ENCODE data around the gene KTN1.

KTN1 gene

DNA sequence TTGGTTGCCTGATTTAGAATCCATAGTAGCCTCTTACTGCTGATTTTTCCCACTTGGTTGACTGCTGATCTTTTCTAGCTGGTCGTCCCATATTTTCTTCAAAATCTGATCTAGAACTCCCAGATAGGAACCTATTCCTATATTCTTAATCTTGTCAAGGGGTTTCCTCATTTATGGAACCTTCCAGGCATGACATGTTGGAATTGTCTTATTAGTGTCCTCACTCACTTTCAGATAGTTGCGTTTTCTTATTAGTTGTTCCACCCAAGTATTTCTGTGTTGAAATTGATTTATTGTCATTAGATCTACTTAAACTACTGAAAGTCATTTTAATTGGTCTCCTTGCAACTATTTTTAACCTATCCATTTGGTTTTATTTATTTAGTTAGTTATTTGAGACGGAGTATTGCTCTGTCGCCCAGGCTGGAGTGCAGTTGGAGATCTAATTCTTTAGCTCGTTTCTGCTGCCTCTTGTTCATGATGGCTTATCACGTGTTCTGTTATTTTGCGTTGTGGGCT is 25.0 kb downstream of the KTN1 start:
- in situ Hi-C loops (cut with HindIII; ENCODE audit: low sequenced_read_pairs): no loop called here

DNA sequence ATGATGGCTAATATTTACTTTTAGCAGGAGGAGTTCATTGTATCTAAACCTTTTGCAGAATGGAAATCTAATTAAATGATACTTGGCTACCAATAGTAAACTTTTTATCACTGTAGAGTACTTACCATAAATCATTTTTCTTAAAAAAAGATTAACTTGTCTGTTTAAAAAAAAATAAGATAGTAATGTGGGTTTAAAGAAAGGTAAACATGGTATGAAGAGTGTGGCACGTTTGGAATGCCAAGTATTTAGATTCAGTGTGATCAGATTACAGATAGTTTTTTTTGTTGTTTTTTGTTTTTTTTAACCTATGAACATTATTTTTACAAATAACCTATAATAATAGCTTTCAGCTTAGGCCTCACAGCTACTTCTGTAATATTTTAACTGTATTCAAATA is 25.8 kb downstream of the KTN1 start:
- in situ Hi-C loops (cut with HindIII; ENCODE audit: low sequenced_read_pairs): no loop called here

DNA sequence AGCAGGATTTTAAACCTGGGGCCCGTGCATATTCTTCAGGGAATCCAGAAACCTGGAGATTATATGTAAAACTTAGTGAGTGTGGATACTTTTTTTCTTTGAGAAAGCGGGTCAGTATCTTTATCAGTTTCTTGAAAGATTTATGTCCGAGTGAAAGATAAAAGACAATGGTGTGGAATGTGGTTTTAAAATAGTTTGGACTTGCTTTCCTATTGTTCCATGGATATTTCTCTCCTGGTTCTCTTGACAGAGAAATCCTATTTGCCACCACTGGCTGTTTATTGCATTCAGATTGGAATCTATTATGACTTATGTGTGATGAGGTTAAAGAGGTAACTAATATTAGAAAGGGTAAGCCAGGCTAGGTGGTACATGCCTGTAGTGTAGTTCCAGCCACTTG is 27.4 kb downstream of the KTN1 start:
- in situ Hi-C loops (cut with HindIII; ENCODE audit: low sequenced_read_pairs): no loop called here

DNA sequence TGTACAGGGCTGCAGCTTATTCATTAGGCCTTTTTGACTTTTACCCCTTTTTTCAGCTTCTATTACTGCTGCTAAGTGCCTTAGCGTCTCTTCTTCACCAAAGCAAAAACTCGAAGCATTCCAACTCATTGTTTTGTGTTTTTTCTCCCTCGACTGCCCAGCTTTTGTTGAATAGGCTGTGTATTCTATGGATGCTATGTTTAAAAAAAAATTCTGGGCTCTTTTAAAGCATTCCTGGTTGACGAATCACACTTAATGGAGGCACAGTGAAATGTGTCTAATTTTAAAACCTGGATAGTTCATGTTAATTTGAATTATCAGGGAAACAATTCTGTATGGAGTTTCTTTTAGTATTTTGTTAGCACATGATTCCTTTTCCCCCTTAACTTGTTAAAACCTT is 29.7 kb downstream of the KTN1 start:
- in situ Hi-C loops (cut with HindIII; ENCODE audit: low sequenced_read_pairs): no loop called here

DNA sequence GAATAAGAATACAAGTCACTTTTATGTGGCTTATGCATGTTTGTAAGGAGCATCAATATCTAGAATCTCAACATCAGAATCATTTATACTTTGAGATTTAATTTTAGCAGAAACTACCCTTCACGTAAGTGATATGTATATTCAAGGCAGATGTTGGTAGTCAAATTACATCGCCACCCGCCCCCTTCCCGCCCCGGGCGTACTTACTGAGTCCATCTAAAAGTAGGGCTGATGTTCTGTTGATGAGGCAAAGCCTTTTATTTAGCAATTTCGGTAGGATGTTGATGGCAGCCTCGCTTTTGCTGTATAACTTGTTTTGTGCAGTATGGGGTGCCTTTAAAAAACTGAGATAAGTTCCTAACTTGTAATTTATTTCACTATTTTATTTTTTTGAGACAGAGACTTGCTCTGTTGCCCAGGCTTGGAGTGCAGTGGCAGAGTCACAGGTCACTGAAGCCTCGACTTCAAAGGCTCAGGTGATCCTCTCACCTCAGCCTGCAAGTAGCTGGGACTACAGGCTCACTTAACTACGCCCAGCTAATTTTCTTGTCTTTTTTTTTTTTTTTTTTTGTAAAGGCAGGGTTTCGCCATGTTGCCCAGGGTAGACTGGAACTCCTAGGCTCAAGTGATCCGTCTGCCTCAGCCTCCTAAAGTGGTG is 30.8 kb downstream of the KTN1 start:
- in situ Hi-C loops (cut with HindIII; ENCODE audit: low sequenced_read_pairs): no loop called here

DNA sequence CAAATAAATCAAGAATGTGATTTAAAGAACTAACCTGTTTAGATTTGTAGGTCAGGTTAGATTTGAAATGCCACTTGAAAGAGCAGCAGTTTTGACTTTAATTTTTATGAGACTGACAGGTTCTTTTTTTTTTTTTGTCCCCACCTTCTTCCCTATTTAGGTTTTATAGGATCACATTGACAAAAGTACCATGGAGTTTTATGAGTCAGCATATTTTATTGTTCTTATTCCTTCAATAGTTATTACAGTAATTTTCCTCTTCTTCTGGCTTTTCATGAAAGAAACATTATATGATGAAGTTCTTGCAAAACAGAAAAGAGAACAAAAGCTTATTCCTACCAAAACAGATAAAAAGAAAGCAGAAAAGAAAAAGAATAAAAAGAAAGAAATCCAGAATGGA is 31.9 kb downstream of the KTN1 start:
- in situ Hi-C loops (cut with HindIII; ENCODE audit: low sequenced_read_pairs): no loop called here

DNA sequence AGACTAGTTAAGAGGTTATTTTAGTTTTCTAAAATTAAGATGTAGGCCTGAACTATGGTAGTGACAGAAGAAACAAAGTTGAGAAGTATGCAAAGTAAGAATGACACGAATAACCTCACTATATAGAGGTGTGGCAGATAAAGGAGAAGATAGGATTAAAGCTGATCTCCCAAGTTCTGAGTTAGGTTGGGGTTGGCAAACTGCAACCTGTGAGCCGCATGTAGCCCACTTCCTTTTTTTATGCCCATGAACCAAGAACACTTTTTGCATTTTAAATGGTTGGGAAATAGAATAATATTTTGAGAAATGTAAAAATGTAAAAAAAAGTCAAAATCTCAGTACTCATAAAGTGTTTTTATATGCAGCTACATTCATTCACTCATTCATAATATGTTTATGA is 34.3 kb downstream of the KTN1 start:
- in situ Hi-C loops (cut with HindIII; ENCODE audit: low sequenced_read_pairs): no loop called here

DNA sequence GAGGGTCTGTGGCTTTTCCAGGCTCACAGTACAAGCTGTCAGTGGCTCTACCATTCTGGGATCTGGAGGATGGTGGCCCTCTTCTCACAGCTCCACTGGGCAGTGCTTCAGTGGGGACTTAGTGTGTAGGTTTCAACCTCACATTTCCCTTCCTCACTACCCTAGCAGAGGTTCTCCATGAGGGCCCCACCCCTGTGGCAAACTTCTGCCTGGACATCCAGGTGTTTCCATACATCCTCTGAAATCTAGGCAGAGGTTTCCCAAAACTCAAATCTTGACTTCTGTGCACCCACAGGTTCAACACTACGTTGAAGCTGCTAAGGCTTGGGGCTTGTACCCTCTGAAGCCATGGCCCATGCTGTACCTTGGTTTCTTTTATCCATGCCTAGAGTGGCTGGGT is 40.3 kb downstream of the KTN1 start:
- in situ Hi-C loops (cut with HindIII; ENCODE audit: low sequenced_read_pairs): no loop called here

DNA sequence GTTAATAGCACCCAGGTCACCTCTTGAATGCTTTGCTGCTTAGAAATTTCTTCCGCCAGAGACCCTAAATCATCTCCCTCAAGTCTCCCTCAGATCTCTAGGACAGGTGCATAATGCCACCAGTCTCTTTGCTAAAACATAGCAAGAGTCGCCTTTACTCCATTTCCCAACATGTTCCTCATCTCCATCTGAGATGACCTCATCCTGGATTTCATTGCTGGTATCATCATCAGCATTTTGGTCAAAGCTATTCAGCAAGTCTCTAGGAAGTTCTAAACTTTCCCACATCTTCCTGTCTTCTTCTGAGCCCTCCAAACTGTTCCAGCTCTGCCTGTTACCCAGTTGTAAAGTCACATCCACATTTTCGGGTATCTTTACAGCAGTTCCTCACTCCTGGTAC is 41.0 kb downstream of the KTN1 start:
- in situ Hi-C loops (cut with HindIII; ENCODE audit: low sequenced_read_pairs): no loop called here

DNA sequence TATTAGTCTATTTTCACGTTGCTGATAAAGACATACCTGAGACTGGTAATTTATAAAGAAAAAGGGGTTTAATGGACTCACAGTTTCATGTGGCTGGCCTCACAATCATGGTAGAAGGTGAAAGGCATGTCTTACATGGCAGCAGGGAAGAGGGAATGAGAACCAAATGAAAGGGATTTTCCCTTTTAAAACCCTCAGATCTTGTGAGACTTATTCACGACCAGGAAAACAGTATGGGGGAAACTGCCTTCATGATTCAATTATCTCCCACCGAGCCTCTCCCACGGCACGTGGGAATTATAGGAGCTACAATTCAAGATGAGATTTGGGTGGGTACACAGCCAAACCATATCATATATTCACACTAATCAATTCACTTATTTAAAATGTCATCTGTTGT is 41.4 kb downstream of the KTN1 start:
- in situ Hi-C loops (cut with HindIII; ENCODE audit: low sequenced_read_pairs): no loop called here

DNA sequence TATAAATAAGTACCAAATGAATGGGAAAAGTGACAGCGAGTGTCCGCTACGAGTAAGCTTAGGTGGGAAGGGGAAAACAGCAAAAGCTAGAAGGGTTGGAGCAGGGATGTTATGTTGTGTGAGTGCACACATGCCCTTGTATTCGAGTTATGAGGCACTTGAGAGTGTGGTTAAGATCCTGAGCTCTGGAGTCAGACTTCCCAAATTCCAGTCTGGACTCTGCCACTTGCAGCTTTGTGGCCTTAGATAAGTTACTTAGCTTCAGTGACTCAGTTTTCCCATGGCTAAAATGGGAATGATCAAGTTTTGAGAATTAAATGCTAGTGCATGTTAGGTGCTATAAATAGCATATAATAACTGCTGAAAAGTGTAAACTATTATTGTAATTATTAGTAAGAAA is 44.9 kb downstream of the KTN1 start:
- in situ Hi-C loops (cut with HindIII; ENCODE audit: low sequenced_read_pairs): no loop called here

DNA sequence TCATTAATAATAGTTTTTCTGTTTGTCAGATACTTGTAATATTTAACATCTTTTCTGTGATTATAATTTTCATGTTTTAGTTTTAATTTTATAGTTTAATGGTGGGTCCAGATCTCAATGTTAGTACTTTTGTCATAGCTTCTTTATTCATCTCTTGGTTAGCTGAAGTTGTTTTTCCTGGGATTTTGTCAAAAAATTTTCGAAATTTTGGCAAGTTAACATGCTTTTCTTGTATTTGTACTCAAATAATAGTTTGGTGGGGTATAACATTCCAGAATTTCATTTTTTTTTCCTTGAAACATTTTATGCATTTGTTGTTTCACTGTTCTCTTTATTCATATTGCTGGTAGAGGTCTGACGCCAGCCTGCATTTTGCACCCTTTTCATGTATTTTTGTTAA is 45.5 kb downstream of the KTN1 start:
- in situ Hi-C loops (cut with HindIII; ENCODE audit: low sequenced_read_pairs): no loop called here

DNA sequence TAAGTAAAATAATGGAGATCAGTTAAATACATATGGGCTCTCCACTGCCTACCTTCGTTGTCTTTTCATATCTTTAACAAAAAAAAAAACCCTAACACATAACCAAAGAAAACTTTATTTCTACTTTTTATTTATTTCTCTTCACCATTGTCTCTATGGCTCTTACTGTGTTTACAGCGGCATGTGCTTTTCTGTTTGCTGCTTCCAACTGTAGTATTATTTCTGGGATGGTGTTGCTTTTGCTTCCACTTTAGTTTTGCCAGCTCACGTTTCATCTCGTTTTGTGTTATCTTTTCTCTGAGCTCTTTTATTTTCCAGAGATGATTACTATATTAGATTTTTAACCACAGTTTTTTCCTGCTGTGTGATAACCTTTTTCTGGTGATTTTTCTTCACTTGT is 46.1 kb downstream of the KTN1 start:
- in situ Hi-C loops (cut with HindIII; ENCODE audit: low sequenced_read_pairs): no loop called here

DNA sequence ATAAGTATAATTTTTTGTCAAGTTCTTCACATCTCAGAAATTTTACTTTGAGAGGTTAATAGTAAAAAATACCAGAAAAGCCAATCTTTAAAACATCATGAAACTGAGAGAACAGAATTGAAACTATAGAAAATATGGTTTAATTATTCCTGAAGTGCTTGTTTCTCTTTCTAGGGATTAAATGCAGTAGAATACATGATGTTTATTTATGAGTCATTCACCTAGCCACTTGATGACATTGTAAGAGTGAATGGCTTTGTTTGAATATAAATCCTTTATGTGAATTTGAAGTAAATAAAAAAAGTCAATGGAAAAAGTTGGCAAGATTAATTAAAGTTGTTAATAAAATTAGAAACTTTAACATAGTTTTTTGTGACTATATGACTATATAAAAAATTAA is 48.4 kb downstream of the KTN1 start:
- in situ Hi-C loops (cut with HindIII; ENCODE audit: low sequenced_read_pairs): no loop called here

DNA sequence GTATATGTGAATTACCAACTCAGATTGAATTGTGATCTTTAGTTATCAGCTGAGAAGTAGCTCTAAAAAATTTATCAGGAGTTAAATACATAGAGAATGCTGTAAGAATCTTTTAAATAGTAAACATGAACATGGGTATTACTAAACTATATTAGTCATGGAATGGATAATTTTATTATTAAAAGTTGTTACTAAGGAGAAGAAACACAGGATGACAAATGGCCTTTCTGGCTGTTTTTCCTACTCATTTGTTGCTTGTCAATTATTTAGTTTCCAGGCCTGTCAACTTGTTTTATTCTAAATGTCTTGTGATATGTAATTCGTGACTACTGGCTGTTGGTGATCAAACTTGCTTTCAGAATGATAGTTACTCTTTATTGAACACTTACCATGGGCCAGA is 58.7 kb downstream of the KTN1 start:
- in situ Hi-C loops (cut with HindIII; ENCODE audit: low sequenced_read_pairs): no loop called here

DNA sequence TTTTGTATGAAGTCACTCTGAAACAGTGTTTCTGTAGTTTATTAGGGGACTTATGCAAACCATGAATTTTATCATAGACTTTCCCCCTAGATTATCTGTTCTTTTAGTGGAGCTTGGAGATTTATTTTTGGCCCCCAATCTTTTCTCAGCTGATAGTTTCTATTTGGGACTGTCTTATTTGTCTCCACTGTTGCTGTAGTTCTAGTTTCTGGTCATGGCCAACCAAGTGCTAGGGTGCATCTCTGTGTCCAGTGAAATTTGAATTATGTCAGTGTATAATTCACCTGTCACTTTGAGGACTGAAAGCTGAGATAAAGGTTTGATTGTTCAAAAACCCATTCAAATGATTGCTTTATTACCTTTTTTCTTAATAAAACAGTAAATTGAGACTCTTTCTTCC is 61.3 kb downstream of the KTN1 start:
- in situ Hi-C loops (cut with HindIII; ENCODE audit: low sequenced_read_pairs): no loop called here

DNA sequence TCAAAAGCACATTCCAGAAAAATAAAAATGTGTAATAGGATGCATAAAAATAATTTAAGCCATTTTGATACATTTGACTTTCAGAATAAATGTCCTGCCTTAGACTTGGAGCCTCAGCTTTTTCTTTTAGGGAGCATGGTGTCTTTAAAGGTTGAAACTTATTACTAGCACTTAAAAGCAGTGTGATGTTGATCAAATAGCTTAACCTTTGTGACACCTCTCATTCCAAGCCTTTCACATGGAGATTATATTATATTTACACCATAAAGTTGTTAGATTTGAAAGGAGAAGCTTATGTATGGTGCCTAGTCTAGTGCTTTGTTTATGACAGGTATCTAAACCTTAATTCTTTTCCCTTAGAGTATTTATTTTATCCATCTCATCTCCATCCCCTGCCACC is 61.9 kb downstream of the KTN1 start:
- in situ Hi-C loops (cut with HindIII; ENCODE audit: low sequenced_read_pairs): no loop called here

DNA sequence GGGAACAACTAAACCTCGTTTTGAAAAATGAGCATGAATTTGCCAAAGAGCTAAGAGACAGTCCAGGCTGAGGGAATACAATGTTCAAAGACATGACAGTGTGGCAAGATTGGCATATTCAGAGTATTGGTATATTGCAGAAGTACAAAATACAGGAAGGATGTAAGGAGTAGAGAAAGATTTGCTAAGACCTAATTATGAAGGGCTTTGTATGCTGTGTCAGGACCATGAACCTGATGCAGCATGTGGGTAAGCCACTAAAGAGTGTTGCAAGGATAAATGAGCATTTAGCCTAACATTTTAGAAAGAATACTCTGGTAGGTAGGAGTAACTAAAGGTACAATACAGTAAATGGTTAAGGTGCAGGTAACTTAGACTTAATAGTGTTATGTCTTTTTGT is 65.1 kb downstream of the KTN1 start:
- in situ Hi-C loops (cut with HindIII; ENCODE audit: low sequenced_read_pairs): no loop called here

DNA sequence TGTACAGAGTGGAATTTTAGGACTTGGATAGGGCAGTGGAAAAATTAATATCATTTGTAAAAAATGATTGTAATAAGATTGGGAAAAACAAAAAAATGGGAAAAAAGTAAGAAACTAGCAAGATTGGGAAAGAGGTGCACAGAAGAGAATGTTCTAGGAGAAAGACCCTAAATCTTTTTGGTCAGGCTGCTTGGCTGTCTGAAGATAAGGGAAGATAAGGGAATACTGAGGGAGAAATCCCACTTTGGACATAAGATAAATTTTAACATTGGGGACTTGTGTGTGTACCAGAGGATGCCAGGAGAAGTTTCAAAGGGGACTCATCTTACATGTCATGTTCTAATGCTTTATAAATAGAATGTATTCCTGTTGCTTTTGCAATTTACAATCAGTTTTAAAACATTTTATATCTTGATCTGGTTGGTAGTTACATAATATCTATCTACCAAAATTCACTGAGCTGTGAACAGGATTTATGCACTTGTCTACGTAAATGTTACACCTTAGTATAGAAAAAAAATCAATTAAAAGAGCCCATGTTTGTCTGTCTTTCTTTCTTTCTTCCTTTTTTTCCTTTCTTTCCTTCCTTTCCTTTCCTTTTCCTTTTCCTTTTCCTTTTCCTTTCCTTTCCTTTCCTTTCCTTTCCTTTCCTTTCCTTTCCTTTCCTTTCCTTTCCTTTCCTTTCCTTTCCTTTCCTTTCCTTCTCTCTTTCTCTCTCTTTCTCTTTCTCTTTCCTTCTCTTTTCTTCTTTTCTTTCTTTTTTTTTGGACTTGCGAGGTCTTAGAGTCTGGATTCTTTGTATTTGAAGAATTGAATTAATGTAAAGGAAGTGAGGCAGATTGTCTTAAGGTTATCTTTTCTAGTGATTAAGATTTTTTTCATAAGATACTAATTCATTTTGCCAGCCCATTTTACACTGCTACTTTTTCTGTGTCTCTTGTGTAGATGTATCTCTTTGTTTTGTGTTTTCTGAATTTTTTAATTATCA is 66.1 kb downstream of the KTN1 start:
- in situ Hi-C loops (cut with HindIII; ENCODE audit: low sequenced_read_pairs): no loop called here

DNA sequence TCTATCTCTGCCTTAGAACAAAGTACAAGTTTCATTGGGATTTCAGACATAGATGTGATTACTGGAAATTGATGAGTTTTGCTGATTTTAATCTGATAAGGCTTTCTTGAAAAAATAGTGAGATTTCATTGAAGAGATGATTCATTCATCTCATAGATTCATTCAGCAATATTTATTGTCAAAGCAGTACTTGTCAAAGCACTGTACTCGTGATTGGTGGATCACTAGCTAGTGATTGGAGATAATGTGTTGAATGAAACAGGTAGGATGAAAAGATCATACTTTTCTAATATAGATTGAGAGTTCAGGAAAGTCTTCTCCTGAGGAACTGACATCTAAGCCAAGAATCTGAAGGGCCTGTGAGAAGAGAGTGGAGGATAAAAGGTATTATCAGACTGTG is 71.0 kb downstream of the KTN1 start:
- in situ Hi-C loops (cut with HindIII; ENCODE audit: low sequenced_read_pairs): loop anchor here (25.0 kb wide), 1 partner anchor 214 kb away; the partner anchor contains the start of gene TBPL2

DNA sequence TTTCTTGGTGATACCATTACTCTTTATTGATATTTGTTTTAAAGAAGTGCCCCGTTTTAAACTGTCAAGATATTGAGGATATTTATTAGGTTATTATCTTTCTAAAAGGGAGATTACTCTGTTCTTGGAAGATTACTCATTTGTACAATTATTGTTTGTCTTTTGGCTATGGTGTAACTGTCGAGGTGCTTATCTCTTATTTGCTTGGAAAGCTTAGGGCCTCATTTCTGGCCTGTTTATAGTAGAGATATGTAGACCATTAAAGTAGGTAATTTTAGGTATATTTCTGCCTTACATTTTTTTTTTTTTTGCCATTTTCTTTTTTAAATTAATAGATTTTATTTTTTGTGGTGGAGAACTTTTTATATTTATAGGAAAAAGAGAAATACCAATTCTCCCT is 74.2 kb downstream of the KTN1 start:
- in situ Hi-C loops (cut with HindIII; ENCODE audit: low sequenced_read_pairs): loop anchor here (25.0 kb wide), 1 partner anchor 217 kb away; the partner anchor contains the start of gene TBPL2

DNA sequence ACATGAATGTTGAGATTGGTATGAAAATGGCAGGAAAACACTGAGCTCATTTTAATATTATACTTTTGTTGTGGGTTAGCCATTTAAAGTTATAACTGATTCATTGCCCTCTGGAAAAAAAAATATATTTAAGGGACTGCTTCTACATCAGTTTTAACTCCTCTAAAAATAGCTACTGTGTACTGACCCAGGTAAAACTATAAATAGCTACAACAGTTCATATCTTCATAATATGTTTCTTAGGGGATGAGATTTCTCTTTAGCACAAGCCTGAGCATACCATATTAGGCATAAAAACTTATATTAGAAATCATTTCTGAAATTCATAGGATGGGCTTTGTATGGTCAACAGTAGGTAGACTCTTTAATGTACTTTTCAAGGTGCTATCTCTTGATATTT is 81.0 kb downstream of the KTN1 start:
- in situ Hi-C loops (cut with HindIII; ENCODE audit: low sequenced_read_pairs): loop anchor here (25.0 kb wide), 1 partner anchor 224 kb away; the partner anchor contains the start of gene TBPL2
